ENCODE measurements around the gene SRC. TPM values are rescaled to one million over a fixed set of nuclear protein-coding genes. Genes with fewer than 3 reads are reported as not detected.

The SRC gene
- total RNA-seq, 1 donor from 2014 or later, result 64.0 TPM

DNA sequence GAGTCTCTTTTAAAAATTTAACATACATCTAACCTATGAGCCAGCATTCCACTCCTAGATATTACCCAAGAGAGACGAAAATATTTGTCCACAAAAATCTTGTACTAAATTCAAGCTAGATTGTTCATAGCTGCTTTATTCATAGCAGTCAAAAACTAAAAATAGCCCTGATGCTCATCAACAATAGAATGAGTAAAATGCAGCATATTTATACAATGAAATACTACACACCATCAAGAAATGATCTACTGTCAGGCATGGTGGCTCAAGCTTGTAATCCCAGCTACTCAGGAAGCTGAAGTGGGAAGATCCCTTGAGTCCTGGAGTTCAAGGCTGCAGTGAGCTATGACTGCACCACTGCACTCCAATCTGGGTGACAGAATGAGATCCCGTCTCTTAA lies 22.0 kb upstream of the SRC start:
- no peaks in the 10 kb centered on the region for H3K27me3 ChIP-seq
- DNase-seq, result no peak
- H3K36me3 ChIP-seq, result no peaks in the 10 kb centered on the region
- H3K4me1 ChIP-seq, result no peaks in the 10 kb centered on the region
- intact Hi-C loops (cut with DNase I), result no loop called here
- ATAC-seq, result no peak
- H3K9me3 ChIP-seq, result no peaks in the 10 kb centered on the region
- TF ChIP-seq, protein P1, sequence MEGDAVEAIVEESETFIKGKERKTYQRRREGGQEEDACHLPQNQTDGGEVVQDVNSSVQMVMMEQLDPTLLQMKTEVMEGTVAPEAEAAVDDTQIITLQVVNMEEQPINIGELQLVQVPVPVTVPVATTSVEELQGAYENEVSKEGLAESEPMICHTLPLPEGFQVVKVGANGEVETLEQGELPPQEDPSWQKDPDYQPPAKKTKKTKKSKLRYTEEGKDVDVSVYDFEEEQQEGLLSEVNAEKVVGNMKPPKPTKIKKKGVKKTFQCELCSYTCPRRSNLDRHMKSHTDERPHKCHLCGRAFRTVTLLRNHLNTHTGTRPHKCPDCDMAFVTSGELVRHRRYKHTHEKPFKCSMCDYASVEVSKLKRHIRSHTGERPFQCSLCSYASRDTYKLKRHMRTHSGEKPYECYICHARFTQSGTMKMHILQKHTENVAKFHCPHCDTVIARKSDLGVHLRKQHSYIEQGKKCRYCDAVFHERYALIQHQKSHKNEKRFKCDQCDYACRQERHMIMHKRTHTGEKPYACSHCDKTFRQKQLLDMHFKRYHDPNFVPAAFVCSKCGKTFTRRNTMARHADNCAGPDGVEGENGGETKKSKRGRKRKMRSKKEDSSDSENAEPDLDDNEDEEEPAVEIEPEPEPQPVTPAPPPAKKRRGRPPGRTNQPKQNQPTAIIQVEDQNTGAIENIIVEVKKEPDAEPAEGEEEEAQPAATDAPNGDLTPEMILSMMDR (IDR thresholded peaks at IDR 0.05), result no peak
- H3K4me3 ChIP-seq, result no peak overlapping the region
- no peak overlapping the region for H3K27ac ChIP-seq

DNA sequence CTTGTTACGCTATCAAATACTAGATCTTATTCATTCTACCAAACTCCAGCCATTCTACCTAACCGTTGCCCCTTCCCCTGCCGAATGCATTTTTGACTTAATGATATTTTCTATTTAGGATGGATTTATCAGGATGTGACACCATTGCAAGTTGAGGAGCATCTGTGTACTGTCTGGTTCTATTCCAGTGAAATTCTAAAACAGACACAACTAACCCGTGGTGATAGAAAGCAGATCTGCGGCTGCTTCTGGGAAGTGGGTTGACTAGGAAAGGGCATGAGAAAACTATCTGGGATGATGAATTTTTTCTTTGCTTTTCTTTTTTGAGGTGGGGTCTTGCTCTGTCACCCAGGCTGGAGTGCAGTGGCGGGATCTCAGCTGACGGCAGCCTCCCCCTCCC lies 20.7 kb upstream of the SRC start:
- Histone ChIP-seq H3K9me3 (no peaks in the 10 kb centered on the region), H3K27me3 (no peaks in the 10 kb centered on the region), H3K4me3 (no peak overlapping the region), H3K36me3 (no peaks in the 10 kb centered on the region), H3K4me1 (no peaks in the 10 kb centered on the region), H3K27ac (no peak overlapping the region)
- TF ChIP-seq, protein P1 (IDR thresholded peaks at IDR 0.05), result no peak
- DNase-seq (no peak), ATAC-seq (no peak)
- intact Hi-C loops (cut with DNase I), result no loop called here

DNA sequence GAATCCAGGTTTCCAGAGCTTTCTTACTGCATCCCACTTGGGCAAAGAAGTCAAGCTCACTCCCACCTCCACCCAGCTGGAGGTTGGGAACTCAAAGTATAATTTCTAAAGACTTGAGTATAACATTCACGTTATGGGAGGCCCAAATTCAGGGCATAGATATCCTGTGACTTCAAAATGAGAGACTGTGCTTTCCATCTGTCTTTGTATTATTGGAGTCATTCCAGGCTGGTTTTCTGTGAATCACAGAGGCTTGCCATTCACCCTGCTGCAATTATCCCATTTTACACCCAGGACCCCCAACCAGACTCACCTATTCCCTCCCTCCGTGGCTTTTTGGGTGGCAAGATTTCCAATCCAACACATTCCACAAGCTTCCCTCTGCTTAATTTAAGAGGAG lies 19.3 kb upstream of the SRC start:
- DNase-seq, result no peak

DNA sequence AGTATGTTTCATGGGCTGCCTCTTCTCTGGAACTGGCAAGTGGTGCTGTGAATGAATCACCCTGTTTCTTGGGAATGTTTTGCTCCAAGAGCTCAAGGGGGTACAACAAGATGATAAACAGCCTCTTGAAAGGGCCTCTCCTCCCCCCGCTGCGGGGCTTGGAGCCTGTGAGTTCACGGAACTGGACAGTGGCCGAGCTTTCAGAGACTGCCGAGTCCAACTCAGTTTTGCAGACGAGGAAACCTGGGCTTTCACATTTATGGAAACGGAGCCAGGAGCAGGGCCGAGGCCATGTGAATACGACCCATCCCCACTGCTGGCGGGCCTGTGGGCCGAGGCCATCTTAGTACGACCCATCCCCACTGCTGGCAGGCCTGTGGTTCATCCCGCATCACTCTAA lies 18.2 kb upstream of the SRC start:
- Histone ChIP-seq H3K4me1 (peaks cover 3% of the 10 kb centered on the region), H3K9me3 (no peaks in the 10 kb centered on the region), H3K27me3 (no peaks in the 10 kb centered on the region), H3K4me3 (no peak overlapping the region), H3K36me3 (no peaks in the 10 kb centered on the region), H3K27ac (no peak overlapping the region)
- intact Hi-C loops (cut with DNase I), result no loop called here
- DNase-seq, result peak; percentile 70
- TF ChIP-seq, protein P1 (IDR thresholded peaks at IDR 0.05), result no peak
- peak; percentile 72 for ATAC-seq

More for the DNA sequence above, 19.3 kb upstream of the SRC start:
- H3K27ac ChIP-seq, result no peak overlapping the region
- H3K4me3 ChIP-seq, result no peak overlapping the region
- intact Hi-C loops (cut with DNase I), result no loop called here
- no peaks in the 10 kb centered on the region for H3K9me3 ChIP-seq
- TF ChIP-seq, protein P1 (IDR thresholded peaks at IDR 0.05), result no peak
- H3K4me1 ChIP-seq, result no peaks in the 10 kb centered on the region
- H3K36me3 ChIP-seq, result no peaks in the 10 kb centered on the region
- no peaks in the 10 kb centered on the region for H3K27me3 ChIP-seq
- ATAC-seq, result no peak

DNA sequence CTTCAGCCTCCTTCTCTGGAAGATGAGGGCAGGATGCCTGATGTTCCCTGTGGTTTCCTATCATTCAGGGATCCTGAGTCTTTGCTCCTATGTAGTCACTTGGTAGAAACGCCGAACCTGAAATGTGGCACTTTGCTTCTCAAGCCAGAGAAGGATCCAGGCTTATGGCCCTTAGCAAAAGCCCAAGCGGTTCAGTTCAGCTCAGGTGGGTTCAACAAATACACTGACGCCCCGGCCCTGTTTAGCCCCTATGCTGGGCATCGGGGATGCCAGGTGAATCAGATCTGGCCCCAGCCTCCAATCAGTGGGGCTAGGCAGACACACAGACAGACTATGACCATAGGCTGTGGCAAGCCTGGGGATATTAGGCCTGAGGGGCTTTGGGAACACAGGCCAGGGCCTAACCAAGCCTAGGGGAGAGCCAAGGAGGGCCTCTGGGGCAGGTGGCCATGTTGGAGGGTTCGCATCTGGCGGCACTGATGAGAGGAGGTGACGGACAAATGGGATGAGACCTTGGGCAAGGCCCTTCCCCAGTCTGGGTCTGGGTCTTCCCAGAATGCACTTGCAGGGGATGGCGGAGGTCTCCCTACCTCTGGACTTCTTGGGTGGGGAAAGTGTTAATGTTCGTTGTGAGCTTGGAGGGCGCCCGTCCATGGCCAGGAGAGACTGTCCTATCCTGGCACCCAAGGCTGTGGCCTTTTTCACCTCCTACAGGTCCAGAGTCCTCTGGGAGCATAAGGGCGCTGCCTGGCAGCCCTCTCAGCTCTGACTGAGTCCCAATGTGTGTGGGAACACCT lies 17.6 kb upstream of the SRC start:
- Histone ChIP-seq H3K4me1 (peaks cover 3% of the 10 kb centered on the region), H3K36me3 (no peaks in the 10 kb centered on the region), H3K9me3 (no peaks in the 10 kb centered on the region), H3K27me3 (no peaks in the 10 kb centered on the region), H3K27ac (no peak overlapping the region), H3K4me3 (no peak overlapping the region)
- TF ChIP-seq, protein P1 (IDR thresholded peaks at IDR 0.05), result no peak
- ATAC-seq (no peak), DNase-seq (peak; percentile 55)
- intact Hi-C loops (cut with DNase I), result no loop called here

All from upper lobe of right lung (tissue), 1 donor.